Measurements from ENCODE around the gene NF1. TPM values are rescaled to one million over a fixed set of nuclear protein-coding genes. Genes with fewer than 3 reads are reported as not detected.

The NF1 gene
- polyA plus RNA-seq, 3 donors = 1.2 to 7.4 (median 2.1) TPM

GRCh38 chr17:31147507-31148202 is 52.9 kb downstream of the NF1 start:
- Mint-ChIP-seq H3K4me3 (no peak overlapping the region), H3K36me3 (peaks cover 15 to 24% of the 10 kb centered on the region in 2 donors), H3K9me3 (peaks cover 4 to 12% (median 7%) of the 10 kb centered on the region in 7 donors), H3K27ac (no peak overlapping the region), H3K4me1 (no peaks in the 10 kb centered on the region), H3K27me3 (ENCODE audit: low read depth in 3 of 3) (peaks cover 0 to 2% (median 0%) of the 10 kb centered on the region in 3 donors)
- Histone ChIP-seq H3K27me3 (ENCODE audit: control insufficient read depth in 2 of 2, insufficient read depth in 2 of 2, low read length in 2 of 2) (no peaks in the 10 kb centered on the region), H3K36me3 (replicated peaks in 1 of 2; ENCODE audit: control insufficient read depth in 1 of 2, insufficient read depth in 2 of 2, low read length in 2 of 2) (no peaks in the 10 kb centered on the region), H3K4me2 (replicated peaks; ENCODE audit: extremely low read depth, low read length, poor library complexity, severe bottlenecking) (no peak overlapping the region), H3K9me3 (replicated peaks in 1 of 2; ENCODE audit: control insufficient read depth in 1 of 2, insufficient read depth in 1 of 2, low read length in 2 of 2) (no peaks in the 10 kb centered on the region), H3K4me1 (ENCODE audit: control insufficient read depth in 1 of 2, insufficient read depth in 2 of 2, low read length in 2 of 2) (no peaks in the 10 kb centered on the region), H3K27ac (ENCODE audit: low read depth in 1 of 2, low read length in 2 of 2) (no peak overlapping the region), H3K4me3 (replicated peaks in 1 of 3; ENCODE audit: low read depth in 2 of 3, low read length in 3 of 3) (no peak overlapping the region), H2AFZ (ENCODE audit: insufficient read depth, low read depth, low read length, poor library complexity, severe bottlenecking) (no peak overlapping the region), H4K20me1 (ENCODE audit: insufficient read depth, low read length) (no peaks in the 10 kb centered on the region), H3K79me2 (ENCODE audit: insufficient read depth, low read length) (no peaks in the 10 kb centered on the region), H3K9ac (ENCODE audit: insufficient read depth, low read length, poor library complexity, severe bottlenecking) (no peak overlapping the region)
- intact Hi-C loops (cut with micrococcal nuclease) = no loop called here
- TF ChIP-seq CTCF (IDR thresholded peaks at IDR 0.05) = no peak
- WGBS (ENCODE audit: insufficient coverage) = 92% methylated on average over 3 of the region's 3 CpGs
- no peak for DNase-seq

GRCh38 chr17:31148205-31148604 is 53.4 kb downstream of the NF1 start:
- no peak overlapping the region for H2AFZ ChIP-seq (ENCODE audit: insufficient read depth, low read depth, low read length, poor library complexity, severe bottlenecking)
- no peaks in the 10 kb centered on the region for H3K27me3 ChIP-seq (ENCODE audit: control insufficient read depth in 2 of 2, insufficient read depth in 2 of 2, low read length in 2 of 2)
- Mint-ChIP-seq H3K9me3 (peaks cover 5 to 12% (median 8%) of the 10 kb centered on the region in 7 donors), H3K27me3 (ENCODE audit: low read depth in 3 of 3) (peaks cover 0 to 2% (median 0%) of the 10 kb centered on the region in 3 donors), H3K27ac (no peak overlapping the region), H3K36me3 (peaks cover 15 to 28% of the 10 kb centered on the region in 2 donors), H3K4me1 (no peaks in the 10 kb centered on the region), H3K4me3 (no peak overlapping the region)
- no peaks in the 10 kb centered on the region for H3K36me3 ChIP-seq (replicated peaks in 1 of 2; ENCODE audit: control insufficient read depth in 1 of 2, insufficient read depth in 2 of 2, low read length in 2 of 2)
- no CpG with 5 or more reads among the region's 3 CpGs for WGBS (ENCODE audit: insufficient coverage)
- no peak for DNase-seq
- intact Hi-C loops (cut with micrococcal nuclease) = no loop called here
- TF ChIP-seq CTCF (IDR thresholded peaks at IDR 0.05) = no peak
- H3K4me1 ChIP-seq (ENCODE audit: control insufficient read depth in 1 of 2, insufficient read depth in 2 of 2, low read length in 2 of 2) = no peaks in the 10 kb centered on the region
- no peaks in the 10 kb centered on the region for H3K9me3 ChIP-seq (replicated peaks in 1 of 2; ENCODE audit: control insufficient read depth in 1 of 2, insufficient read depth in 1 of 2, low read length in 2 of 2)
- no peaks in the 10 kb centered on the region for H4K20me1 ChIP-seq (ENCODE audit: insufficient read depth, low read length)
- no peak overlapping the region for H3K27ac ChIP-seq (ENCODE audit: low read depth in 1 of 2, low read length in 2 of 2)
- H3K79me2 ChIP-seq (ENCODE audit: insufficient read depth, low read length) = no peaks in the 10 kb centered on the region
- H3K9ac ChIP-seq (ENCODE audit: insufficient read depth, low read length, poor library complexity, severe bottlenecking) = no peak overlapping the region
- H3K4me3 ChIP-seq (replicated peaks in 1 of 3; ENCODE audit: low read depth in 2 of 3, low read length in 3 of 3) = no peak overlapping the region
- no peak overlapping the region for H3K4me2 ChIP-seq (replicated peaks; ENCODE audit: extremely low read depth, low read length, poor library complexity, severe bottlenecking)
